B cell (primary cell): ENCODE measurements around the gene TMC5. TPM values are rescaled to one million over a fixed set of nuclear protein-coding genes. Genes with fewer than 3 reads are reported as not detected.

Experiments
- ATAC-seq: fragments of 200-7000 bp; cut with Tn5 transposase; one replicate; pipeline ENCODE4 v1.10.0; 2021; ENCODE audit warnings: low read depth, mild to moderate bottlenecking, moderate number of reproducible peaks, moderate library complexity
- CTCF ChIA-PET: fragments of 350-600 bp; sonication (Branson Sonifier 250); formaldehyde crosslinking; loops from one replicate; lab custom pipeline; 2021; ENCODE audit warnings: antibody characterized with exemption, inconsistent platforms; lab: Charles Lee
- POLR2A ChIA-PET: fragments of 350-600 bp; sonication (Branson Sonifier 250); formaldehyde crosslinking; loops from one replicate; lab custom pipeline; 2021; ENCODE audit warnings: antibody characterized with exemption; lab: Charles Lee
- DNase-seq: peaks from one replicate; pipeline ENCODE4 v3.0.0; 2013
- H2AFZ ChIP-seq: 2 replicates; pipeline ENCODE4 v1.6.1; 2012; ENCODE audit warnings: mild to moderate bottlenecking, low read depth, low read length; ENCODE audit not compliant: insufficient read depth, poor library complexity, severe bottlenecking
- H3K27ac ChIP-seq, 2 donors: 1 replicate in 1 of 2; 2 replicates in 1 of 2; pipeline ENCODE4 v1.5.1; 2012 to 2013; ENCODE audit warnings: low read length in 2 of 2, mild to moderate bottlenecking in 2 of 2, moderate library complexity in 1 of 2
- H3K27me3 ChIP-seq, 4 experiments: fragments of 200-600 bp in 1 of 4; sonication (generic) in 1 of 4; replicated peaks in 1 of 4; 1 replicate in 2 of 4; 2 replicates in 2 of 4; pipeline versions ENCODE4 v1.6.1 to v1.7.0; 2013 to 2016; ENCODE audit warnings: low read length in 3 of 4, mild to moderate bottlenecking in 2 of 4, mixed read lengths in 1 of 4, moderate library complexity in 1 of 4; ENCODE audit not compliant: insufficient read depth in 4 of 4, control insufficient read depth in 3 of 4; ENCODE audit errors: control extremely low read depth in 1 of 4
- H3K36me3 ChIP-seq, 2 experiments: replicated peaks in 1 of 2; 1 replicate in 1 of 2; 2 replicates in 1 of 2; pipeline versions ENCODE4 v1.6.1 to v1.7.1; 2013; ENCODE audit warnings: low read length in 1 of 2; ENCODE audit not compliant: insufficient read depth in 2 of 2, control insufficient read depth in 1 of 2; ENCODE audit errors: control extremely low read depth in 1 of 2, extremely low read depth in 1 of 2
- H3K4me1 ChIP-seq, 2 donors: fragments of 200-600 bp in 1 of 2; sonication (generic) in 1 of 2; 1 replicate in 1 of 2; 2 replicates in 1 of 2; pipeline versions ENCODE4 v1.5.1 to v1.6.1; 2013 to 2017; ENCODE audit warnings: low read length in 2 of 2; ENCODE audit not compliant: control insufficient read depth in 2 of 2, insufficient read depth in 2 of 2
- H3K4me2 ChIP-seq: replicated peaks from 2 replicates; pipeline ENCODE3; 2012; ENCODE audit warnings: mild to moderate bottlenecking, low read depth, low read length; ENCODE audit not compliant: poor library complexity, severe bottlenecking
- H3K4me3 ChIP-seq, 5 experiments: fragments of 200-600 bp in 1 of 5; sonication (generic) in 1 of 5; 1 replicate in 3 of 5; 2 replicates in 2 of 5; pipeline versions ENCODE4 v1.5.1 to v1.7.0; 2011 to 2016; ENCODE audit warnings: low read length in 4 of 5, mild to moderate bottlenecking in 4 of 5, low read depth in 2 of 5, control low read depth in 1 of 5, moderate library complexity in 1 of 5; ENCODE audit not compliant: insufficient read depth in 1 of 5; ENCODE audit errors: control extremely low read depth in 1 of 5, extremely low read depth in 1 of 5
- H3K79me2 ChIP-seq: fragments of 200-600 bp; sonication (generic); one replicate; pipeline ENCODE4 v1.6.0; 2016; ENCODE audit warnings: low read length; ENCODE audit not compliant: control insufficient read depth, insufficient read depth
- H3K9ac ChIP-seq: fragments of 200-600 bp; sonication (generic); 2 replicates; pipeline ENCODE4 v1.6.1; 2017; ENCODE audit warnings: mild to moderate bottlenecking, low read length, moderate library complexity
- H3K9me3 ChIP-seq, 3 donors: one replicate each; pipeline versions ENCODE4 v1.6.1 to v1.7.1; 2013; ENCODE audit warnings: low read length in 2 of 3; ENCODE audit not compliant: control insufficient read depth in 2 of 3, insufficient read depth in 1 of 3; ENCODE audit errors: control extremely low read depth in 1 of 3
- H4K20me1 ChIP-seq: 2 replicates; pipeline ENCODE4 v1.6.0; 2012; ENCODE audit warnings: mild to moderate bottlenecking, low read length; ENCODE audit not compliant: insufficient read depth, control insufficient read depth, poor library complexity, severe bottlenecking
- H3K27ac Mint-ChIP-seq: one replicate; pipeline ENCODE4 v1.8.0; 2021; ENCODE audit warnings: mixed read lengths
- H3K27me3 Mint-ChIP-seq: one replicate; pipeline ENCODE4 v1.8.0; 2021; ENCODE audit warnings: mixed read lengths
- H3K4me1 Mint-ChIP-seq: one replicate; pipeline ENCODE4 v1.8.0; 2021; ENCODE audit warnings: mixed read lengths
- H3K4me3 Mint-ChIP-seq: one replicate; pipeline ENCODE4 v1.8.0; 2021; ENCODE audit warnings: mixed read lengths
- H3K9me3 Mint-ChIP-seq: one replicate; pipeline ENCODE4 v1.8.0; 2022; ENCODE audit warnings: mixed read lengths; ENCODE audit not compliant: insufficient read depth
- EZH2 ChIP-seq: IDR thresholded peaks from 2 replicates; pipeline ENCODE4 v1.6.1; 2012; ENCODE audit warnings: borderline replicate concordance, low read depth, mild to moderate bottlenecking, moderate library complexity, low read length; ENCODE audit not compliant: insufficient read depth, poor library complexity, severe bottlenecking
- WGBS: methylation state at CpG from one replicate; pipeline ENCODE4 v1.1.5; 2013; ENCODE audit warnings: missing lambda C conversion rate; ENCODE audit not compliant: insufficient coverage; 5-methylcytosine and 5-hydroxymethylcytosine counted together
- intact Hi-C: fragments of 100-400 bp; cut with micrococcal nuclease; formaldehyde crosslinking; loops from one replicate; pipeline ENCODE4 v1.10.0; 2022
- polyA plus RNA-seq: library from polyadenylated mRNA; depleted of rRNA; stranded (reverse); fragments of >200 nt; gene quantifications from 2 replicates; pipeline ENCODE4 v1.2.3, GENCODE V29; 2012
- total RNA-seq, 2 donors: library from RNA; stranded (reverse); fragments of 120-200 nt in 1 of 2; gene quantifications; 1 replicate in 1 of 2; 2 replicates in 1 of 2; pipeline versions ENCODE4 v1.2.3 to v1.2.4, GENCODE V29; 2013 to 2022
- TF ChIP-seq, protein P1 (sequence below): fragments of 200-600 bp; IDR thresholded peaks from one replicate; pipeline ENCODE4 v1.8.0; 2022; ENCODE audit warnings: antibody characterized with exemption, mild to moderate bottlenecking

TMC5 gene
- total and polyA plus RNA-seq, 2 donors (not counting 1 experiment from before 2014, with no cell fraction given): not detected

DNA sequence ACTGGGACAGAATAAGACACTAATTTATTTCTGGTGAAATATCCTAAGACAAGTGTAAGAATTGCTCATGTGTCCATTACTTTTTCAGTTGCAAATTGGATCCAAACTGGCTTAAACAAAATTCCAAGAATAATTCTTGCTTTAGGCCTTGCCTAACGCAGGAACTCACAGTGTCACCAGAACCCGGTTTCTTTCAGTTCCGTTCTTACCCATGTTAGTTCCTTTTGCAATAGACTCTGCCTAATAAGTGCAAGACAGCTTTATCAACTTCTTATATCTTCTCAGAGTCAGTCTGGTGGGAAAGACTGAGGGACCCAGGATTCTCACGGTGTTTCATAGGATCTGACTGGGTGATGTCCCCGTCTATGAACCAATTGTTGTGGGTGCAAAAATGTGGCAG is 79.5 kb downstream of the TMC5 start:
- H3K4me1 Mint-ChIP-seq: peaks cover 11% of the 10 kb centered on the region
- CTCF ChIA-PET: no interaction called here
- H3K27ac Mint-ChIP-seq: no peak overlapping the region

DNA sequence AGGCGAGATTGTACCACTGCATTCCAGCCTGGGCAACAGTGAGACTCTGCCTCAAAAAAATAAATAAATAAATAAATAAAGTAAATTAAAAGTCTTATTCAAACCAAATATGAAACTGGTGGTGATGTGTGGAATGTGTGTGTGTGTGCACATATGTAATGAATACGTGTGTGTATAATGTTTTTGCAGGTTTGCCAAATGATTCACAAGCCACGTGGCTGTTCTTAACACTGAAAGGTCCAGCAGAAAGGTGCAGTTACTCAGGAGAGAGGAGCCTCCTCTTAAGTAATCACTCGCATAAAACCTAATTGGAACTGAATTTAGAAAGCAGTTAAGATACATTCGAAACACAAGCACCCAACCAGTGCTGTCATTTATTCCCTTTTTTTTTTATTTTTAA is 81.3 kb downstream of the TMC5 start:
- Mint-ChIP-seq H3K4me1 (peaks cover 4% of the 10 kb centered on the region), H3K27me3 (no peaks in the 10 kb centered on the region), H3K27ac (no peak overlapping the region), H3K4me3 (no peak overlapping the region), H3K9me3 (no peaks in the 10 kb centered on the region)
- peaks cover 3% of the 10 kb centered on the region in 2 donors for H3K4me1 ChIP-seq
- ChIA-PET POLR2A (no interaction called here), CTCF (no interaction called here)
- H3K36me3 ChIP-seq: peaks cover 1 to 32% of the 10 kb centered on the region in 2 experiments
- ATAC-seq: no peak
- H2AFZ ChIP-seq: no peak overlapping the region
- no peak for DNase-seq
- intact Hi-C loops: no loop called here
- no peak for TF ChIP-seq EZH2
- no peak overlapping the region for H3K4me2 ChIP-seq
- H3K79me2 ChIP-seq: no peaks in the 10 kb centered on the region
- no peaks in the 10 kb centered on the region for H3K9me3 ChIP-seq
- no peak overlapping the region for H3K27ac ChIP-seq
- H3K4me3 ChIP-seq: no peak overlapping the region
- no peak overlapping the region for H3K9ac ChIP-seq
- 100% methylated on average over 2 of the region's 5 CpGs for WGBS
- no peaks in the 10 kb centered on the region for H3K27me3 ChIP-seq
- no peaks in the 10 kb centered on the region for H4K20me1 ChIP-seq

More for the DNA sequence above, 79.5 kb downstream of the TMC5 start:
- Mint-ChIP-seq H3K27me3 (no peaks in the 10 kb centered on the region), H3K4me3 (no peak overlapping the region), H3K9me3 (no peaks in the 10 kb centered on the region)
- Histone ChIP-seq H3K79me2 (no peaks in the 10 kb centered on the region), H3K27ac (no peak overlapping the region), H3K27me3 (no peaks in the 10 kb centered on the region), H3K9me3 (no peaks in the 10 kb centered on the region), H3K4me1 (peaks cover 11 to 13% of the 10 kb centered on the region in 2 donors), H3K4me3 (no peak overlapping the region), H2AFZ (no peak overlapping the region), H3K4me2 (no peak overlapping the region), H4K20me1 (no peaks in the 10 kb centered on the region), H3K9ac (no peak overlapping the region), H3K36me3 (peaks cover 1 to 14% of the 10 kb centered on the region in 2 experiments)
- TF ChIP-seq, protein P1, sequence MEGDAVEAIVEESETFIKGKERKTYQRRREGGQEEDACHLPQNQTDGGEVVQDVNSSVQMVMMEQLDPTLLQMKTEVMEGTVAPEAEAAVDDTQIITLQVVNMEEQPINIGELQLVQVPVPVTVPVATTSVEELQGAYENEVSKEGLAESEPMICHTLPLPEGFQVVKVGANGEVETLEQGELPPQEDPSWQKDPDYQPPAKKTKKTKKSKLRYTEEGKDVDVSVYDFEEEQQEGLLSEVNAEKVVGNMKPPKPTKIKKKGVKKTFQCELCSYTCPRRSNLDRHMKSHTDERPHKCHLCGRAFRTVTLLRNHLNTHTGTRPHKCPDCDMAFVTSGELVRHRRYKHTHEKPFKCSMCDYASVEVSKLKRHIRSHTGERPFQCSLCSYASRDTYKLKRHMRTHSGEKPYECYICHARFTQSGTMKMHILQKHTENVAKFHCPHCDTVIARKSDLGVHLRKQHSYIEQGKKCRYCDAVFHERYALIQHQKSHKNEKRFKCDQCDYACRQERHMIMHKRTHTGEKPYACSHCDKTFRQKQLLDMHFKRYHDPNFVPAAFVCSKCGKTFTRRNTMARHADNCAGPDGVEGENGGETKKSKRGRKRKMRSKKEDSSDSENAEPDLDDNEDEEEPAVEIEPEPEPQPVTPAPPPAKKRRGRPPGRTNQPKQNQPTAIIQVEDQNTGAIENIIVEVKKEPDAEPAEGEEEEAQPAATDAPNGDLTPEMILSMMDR: no peak
- no peak for TF ChIP-seq EZH2
- ATAC-seq: no peak
- no peak for DNase-seq
- 90% methylated on average over 5 of the region's 5 CpGs for WGBS
- POLR2A ChIA-PET: no interaction called here
- intact Hi-C loops: no loop called here
